Trophoblast cell (in vitro differentiated cells and primary cell): ENCODE results near the gene BBX.
A peak's percentile ranks its signal among the peaks of the same experiment; 100 is the strongest.

Experiments used
- DNase-seq, 2 donors: peaks; one replicate each; pipeline ENCODE4 v3.0.0-alpha.2; 2016
- H2AFZ ChIP-seq: 2 replicates; pipeline ENCODE4 v1.6.1; 2013; ENCODE audit warnings: low read length, moderate library complexity, mild to moderate bottlenecking; ENCODE audit not compliant: insufficient read depth, poor library complexity
- H2AK5ac ChIP-seq: 2 replicates; pipeline ENCODE4 v1.6.1; 2013; ENCODE audit warnings: mild to moderate bottlenecking, low read length
- H2BK120ac ChIP-seq: 2 replicates; pipeline ENCODE4 v1.6.1; 2013; ENCODE audit warnings: low read length, mild to moderate bottlenecking, moderate library complexity; ENCODE audit not compliant: insufficient read depth, poor library complexity
- H2BK12ac ChIP-seq: 2 replicates; pipeline ENCODE4 v1.6.1; 2013; ENCODE audit warnings: mild to moderate bottlenecking, low read length, moderate library complexity
- H2BK5ac ChIP-seq: 2 replicates; pipeline ENCODE4 v1.6.1; 2013; ENCODE audit warnings: low read length, low read depth, moderate library complexity, mild to moderate bottlenecking; ENCODE audit not compliant: poor library complexity
- H3K14ac ChIP-seq: 2 replicates; pipeline ENCODE4 v1.6.1; 2013; ENCODE audit warnings: mild to moderate bottlenecking, low read length
- H3K18ac ChIP-seq: 2 replicates; pipeline ENCODE4 v1.6.1; 2013; ENCODE audit warnings: mild to moderate bottlenecking, low read length
- H3K23ac ChIP-seq: 2 replicates; pipeline ENCODE4 v1.6.1; 2013; ENCODE audit warnings: low read length
- H3K27ac ChIP-seq: 2 replicates; pipeline ENCODE4 v1.5.1; 2013; ENCODE audit warnings: low read depth, mild to moderate bottlenecking, inconsistent platforms, low read length, moderate library complexity
- H3K27me3 ChIP-seq: 2 replicates; pipeline ENCODE4 v1.6.1; 2013; ENCODE audit warnings: inconsistent platforms, mild to moderate bottlenecking, low read length, moderate library complexity; ENCODE audit not compliant: insufficient read depth
- H3K36me3 ChIP-seq, 2 experiments: 1 replicate in 1 of 2; 2 replicates in 1 of 2; pipeline ENCODE4 v1.6.1; 2013; ENCODE audit warnings: low read length in 2 of 2, mild to moderate bottlenecking in 2 of 2, moderate library complexity in 1 of 2; ENCODE audit not compliant: insufficient read depth in 2 of 2, control insufficient read depth in 1 of 2
- H3K4ac ChIP-seq: 2 replicates; pipeline ENCODE4 v1.6.1; 2013; ENCODE audit warnings: low read depth, mild to moderate bottlenecking, low read length, moderate library complexity
- H3K4me1 ChIP-seq, 2 experiments: 1 replicate in 1 of 2; 2 replicates in 1 of 2; pipeline ENCODE4 v1.6.1; 2013; ENCODE audit warnings: low read length in 2 of 2, mild to moderate bottlenecking in 2 of 2, moderate library complexity in 1 of 2; ENCODE audit not compliant: insufficient read depth in 2 of 2, control insufficient read depth in 1 of 2
- H3K4me2 ChIP-seq: 2 replicates; pipeline ENCODE4 v1.6.1; 2013; ENCODE audit warnings: inconsistent platforms, mild to moderate bottlenecking, low read length, moderate library complexity
- H3K4me3 ChIP-seq: 2 replicates; pipeline ENCODE4 v1.5.1; 2013; ENCODE audit warnings: mild to moderate bottlenecking, low read depth, low read length, inconsistent platforms
- H3K79me1 ChIP-seq: one replicate; pipeline ENCODE4 v1.6.1; 2013; ENCODE audit warnings: low read length
- H3K79me2 ChIP-seq: 2 replicates; pipeline ENCODE4 v1.6.1; 2013; ENCODE audit warnings: low read length, mild to moderate bottlenecking; ENCODE audit not compliant: control insufficient read depth, insufficient read depth, poor library complexity
- H3K9ac ChIP-seq: 2 replicates; pipeline ENCODE4 v1.6.1; 2013; ENCODE audit warnings: mild to moderate bottlenecking, low read length
- H3K9me3 ChIP-seq: 2 replicates; pipeline ENCODE4 v1.6.1; 2013; ENCODE audit warnings: low read depth, mild to moderate bottlenecking, control low read depth, inconsistent platforms, low read length; ENCODE audit not compliant: insufficient read depth
- H4K12ac ChIP-seq: 2 replicates; pipeline ENCODE4 v1.6.1; 2013; ENCODE audit warnings: low read depth, mild to moderate bottlenecking, low read length, moderate library complexity
- H4K8ac ChIP-seq: 2 replicates; pipeline ENCODE4 v1.6.1; 2013; ENCODE audit warnings: low read depth, mild to moderate bottlenecking, low read length, moderate library complexity
- H4K91ac ChIP-seq: one replicate; pipeline ENCODE4 v1.6.1; 2013; ENCODE audit warnings: low read depth, mild to moderate bottlenecking, low read length, moderate library complexity
- WGBS: extraction: QIAGEN DNeasy Blood & Tissue Kit; methylation state at CpG from one replicate; pipeline ENCODE4 v1.1.7; 2013; ENCODE audit warnings: missing lambda C conversion rate; ENCODE audit not compliant: insufficient read length, insufficient coverage; ENCODE audit errors: extremely low coverage; 5-methylcytosine and 5-hydroxymethylcytosine counted together

Gene BBX

DNA sequence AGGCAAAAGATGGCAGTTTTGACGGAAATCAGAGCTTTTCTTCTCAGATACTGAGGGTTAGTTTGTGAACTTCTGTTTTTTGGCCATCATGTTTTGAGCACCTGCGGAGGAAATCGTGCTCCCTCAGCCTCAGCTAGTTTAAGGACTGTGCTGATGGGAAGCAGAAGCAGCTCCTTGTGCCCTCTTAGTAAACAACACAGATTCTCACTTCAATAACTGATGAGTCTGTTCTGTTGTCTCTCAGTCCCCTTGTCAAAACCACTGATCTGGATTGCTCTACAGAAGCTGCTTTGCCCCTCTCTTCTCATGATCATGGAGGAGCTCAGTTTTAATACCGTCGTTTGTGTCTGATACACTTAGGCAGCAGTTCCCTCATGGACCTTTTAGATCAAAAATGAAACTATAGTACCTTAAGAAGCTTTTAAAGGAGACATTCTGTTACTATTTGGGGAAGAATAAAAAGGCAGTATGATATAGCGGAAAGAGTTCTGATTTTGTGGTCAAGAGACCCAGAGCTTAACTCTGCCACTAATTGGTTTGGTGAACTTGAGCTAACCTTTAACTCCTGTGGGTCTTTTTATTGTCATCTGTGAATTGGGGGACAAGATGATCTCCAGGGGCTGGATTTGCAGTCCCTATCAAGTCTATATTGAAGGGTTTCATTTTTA, 152.6 kb downstream of the BBX start:
- Histone ChIP-seq H3K23ac (no peak overlapping the region), H3K14ac (no peak overlapping the region), H4K12ac (no peak overlapping the region), H3K4me3 (no peak overlapping the region), H3K27ac (no peak overlapping the region), H3K79me1 (no peaks in the 10 kb centered on the region), H4K91ac (no peak overlapping the region), H2BK12ac (no peak overlapping the region), H2BK5ac (no peak overlapping the region), H3K27me3 (no peaks in the 10 kb centered on the region), H2AK5ac (no peak overlapping the region), H4K8ac (no peak overlapping the region), H3K4me1 (no peaks in the 10 kb centered on the region), H3K9ac (no peak overlapping the region), H3K4ac (no peak overlapping the region), H3K4me2 (no peak overlapping the region), H3K79me2 (no peaks in the 10 kb centered on the region), H2AFZ (no peak overlapping the region), H3K36me3 (no peaks in the 10 kb centered on the region), H2BK120ac (no peak overlapping the region), H3K9me3 (no peaks in the 10 kb centered on the region), H3K18ac (no peak overlapping the region)
- no CpG with 5 or more reads among the region's 6 CpGs for WGBS
- DNase-seq = no peak

DNA sequence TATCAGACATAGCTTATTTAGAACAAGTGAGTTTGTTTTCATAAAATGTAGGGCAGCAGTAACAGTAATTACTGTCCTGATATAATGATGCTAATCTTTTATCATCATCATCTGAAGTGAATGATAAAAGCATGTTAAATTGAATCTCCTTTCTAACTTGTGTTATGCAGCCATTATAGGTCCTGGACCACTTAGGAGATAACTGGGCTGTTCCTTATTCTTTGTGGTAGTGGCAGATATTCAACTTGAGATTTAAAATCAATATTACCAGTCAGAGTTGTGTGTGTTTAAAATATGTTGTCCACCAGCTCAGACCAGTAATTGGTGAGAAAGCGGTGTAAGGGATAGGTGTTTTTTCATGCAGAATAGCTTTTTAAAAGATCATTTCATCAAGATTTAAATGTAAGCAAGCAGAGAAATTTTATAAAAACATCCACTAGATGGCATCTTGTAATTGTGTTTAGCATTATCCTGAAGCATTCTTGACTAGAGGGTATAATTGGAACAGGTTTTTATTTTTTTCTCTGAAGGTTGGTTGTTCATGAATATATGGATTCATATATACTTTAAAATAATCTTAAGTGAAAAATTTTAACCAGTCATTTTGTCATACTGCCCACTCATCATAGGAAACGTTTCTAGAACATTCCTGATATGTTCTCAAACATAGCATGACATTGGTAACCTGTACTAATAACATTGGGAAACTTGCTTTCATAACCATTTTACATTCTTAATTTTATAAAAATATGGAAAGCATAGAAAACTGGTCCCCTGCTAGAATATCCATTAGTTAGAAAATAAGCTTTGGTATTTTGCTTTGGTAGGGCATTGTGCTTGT, 153.9 kb downstream of the BBX start:
- H4K91ac ChIP-seq = no peak overlapping the region
- no peak overlapping the region for H3K9ac ChIP-seq
- no CpG with 5 or more reads among the region's 2 CpGs for WGBS
- no peak overlapping the region for H2AFZ ChIP-seq
- H2AK5ac ChIP-seq = no peak overlapping the region
- H3K4me1 ChIP-seq = no peaks in the 10 kb centered on the region
- DNase-seq = peak in 1 of 2 donors; percentile 71
- no peak overlapping the region for H2BK12ac ChIP-seq
- H3K4ac ChIP-seq = no peak overlapping the region
- H3K27ac ChIP-seq = no peak overlapping the region
- H3K18ac ChIP-seq = no peak overlapping the region
- no peak overlapping the region for H4K12ac ChIP-seq
- H3K23ac ChIP-seq = no peak overlapping the region
- H2BK120ac ChIP-seq = no peak overlapping the region
- H3K79me1 ChIP-seq = no peaks in the 10 kb centered on the region
- no peaks in the 10 kb centered on the region for H3K9me3 ChIP-seq
- H3K14ac ChIP-seq = no peak overlapping the region
- H3K4me3 ChIP-seq = no peak overlapping the region
- no peaks in the 10 kb centered on the region for H3K79me2 ChIP-seq
- H4K8ac ChIP-seq = no peak overlapping the region
- no peak overlapping the region for H2BK5ac ChIP-seq
- no peaks in the 10 kb centered on the region for H3K27me3 ChIP-seq
- H3K4me2 ChIP-seq = no peak overlapping the region
- H3K36me3 ChIP-seq = no peaks in the 10 kb centered on the region

DNA sequence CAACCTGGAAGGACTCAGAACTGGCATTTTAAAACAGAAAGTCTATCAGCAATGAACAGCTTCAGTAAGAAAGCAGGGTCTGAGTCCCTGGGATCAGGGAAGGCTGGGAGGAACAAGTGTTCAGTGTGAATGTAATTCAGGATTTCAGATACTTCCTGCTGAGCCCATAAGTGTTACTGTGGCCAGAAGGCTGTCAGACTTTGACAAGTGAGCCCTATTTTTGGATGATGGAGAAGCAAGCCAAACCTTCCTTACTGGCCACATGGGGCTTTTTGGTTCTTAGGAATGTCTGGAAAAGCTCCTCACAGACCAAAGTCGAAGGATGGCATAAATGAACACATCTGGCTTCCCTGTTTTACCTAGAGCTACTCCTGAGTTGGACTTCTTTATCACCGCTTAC, 157.2 kb downstream of the BBX start:
- H3K9me3 ChIP-seq = no peaks in the 10 kb centered on the region
- H3K27me3 ChIP-seq = no peaks in the 10 kb centered on the region
- no peaks in the 10 kb centered on the region for H3K4me1 ChIP-seq
- DNase-seq = no peak
- no peak overlapping the region for H4K91ac ChIP-seq
- H2BK5ac ChIP-seq = no peak overlapping the region
- no peak overlapping the region for H3K4ac ChIP-seq
- no peaks in the 10 kb centered on the region for H3K36me3 ChIP-seq
- H3K79me1 ChIP-seq = no peaks in the 10 kb centered on the region
- no peak overlapping the region for H2AK5ac ChIP-seq
- H4K8ac ChIP-seq = no peak overlapping the region
- H3K4me2 ChIP-seq = no peak overlapping the region
- H3K79me2 ChIP-seq = no peaks in the 10 kb centered on the region
- no peak overlapping the region for H3K23ac ChIP-seq
- H3K27ac ChIP-seq = no peak overlapping the region
- H2BK12ac ChIP-seq = no peak overlapping the region
- H3K18ac ChIP-seq = no peak overlapping the region
- H3K14ac ChIP-seq = no peak overlapping the region
- no peak overlapping the region for H4K12ac ChIP-seq
- H2BK120ac ChIP-seq = no peak overlapping the region
- no peak overlapping the region for H2AFZ ChIP-seq
- H3K9ac ChIP-seq = no peak overlapping the region
- H3K4me3 ChIP-seq = no peak overlapping the region
- WGBS = no CpG with 5 or more reads among the region's 2 CpGs

DNA sequence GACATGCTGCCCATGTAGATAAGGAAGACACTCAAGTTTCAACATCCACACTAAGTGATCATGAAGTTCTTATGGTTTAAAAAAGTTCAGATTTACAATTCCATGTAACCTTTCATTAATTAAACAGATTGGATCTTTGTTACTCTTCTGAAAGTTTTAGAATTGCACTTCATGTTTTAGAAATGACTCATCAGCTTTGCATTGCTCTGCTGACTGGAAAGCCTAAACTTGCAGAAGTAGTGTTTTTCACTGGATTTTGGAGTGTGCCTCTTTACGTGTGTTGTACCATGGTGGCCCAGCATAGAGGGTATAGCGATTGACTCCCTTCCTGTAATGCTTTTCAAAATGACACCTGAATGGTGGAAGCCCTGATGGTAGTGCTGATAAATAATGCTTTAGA, 157.9 kb downstream of the BBX start:
- Histone ChIP-seq H3K36me3 (no peaks in the 10 kb centered on the region), H3K14ac (no peak overlapping the region), H3K4me3 (no peak overlapping the region), H3K27ac (no peak overlapping the region), H3K4ac (no peak overlapping the region), H2BK5ac (no peak overlapping the region), H3K9ac (no peak overlapping the region), H4K91ac (no peak overlapping the region), H4K8ac (no peak overlapping the region), H4K12ac (no peak overlapping the region), H2AK5ac (no peak overlapping the region), H3K27me3 (no peaks in the 10 kb centered on the region), H3K9me3 (no peaks in the 10 kb centered on the region), H2BK12ac (no peak overlapping the region), H3K18ac (no peak overlapping the region), H2AFZ (no peak overlapping the region), H3K23ac (no peak overlapping the region), H3K4me2 (no peak overlapping the region), H3K79me1 (no peaks in the 10 kb centered on the region), H3K4me1 (no peaks in the 10 kb centered on the region), H3K79me2 (no peaks in the 10 kb centered on the region), H2BK120ac (no peak overlapping the region)
- peak in 1 of 2 donors; percentile 52 for DNase-seq
- WGBS = no CpG with 5 or more reads among the region's 2 CpGs
